ENCODE measurements around the gene DOK1. TPM values are rescaled to one million over a fixed set of nuclear protein-coding genes. Genes with fewer than 3 reads are reported as not detected.

DOK1 gene
- total RNA-seq, 1 donor from 2014 or later: 15.7 TPM

DNA sequence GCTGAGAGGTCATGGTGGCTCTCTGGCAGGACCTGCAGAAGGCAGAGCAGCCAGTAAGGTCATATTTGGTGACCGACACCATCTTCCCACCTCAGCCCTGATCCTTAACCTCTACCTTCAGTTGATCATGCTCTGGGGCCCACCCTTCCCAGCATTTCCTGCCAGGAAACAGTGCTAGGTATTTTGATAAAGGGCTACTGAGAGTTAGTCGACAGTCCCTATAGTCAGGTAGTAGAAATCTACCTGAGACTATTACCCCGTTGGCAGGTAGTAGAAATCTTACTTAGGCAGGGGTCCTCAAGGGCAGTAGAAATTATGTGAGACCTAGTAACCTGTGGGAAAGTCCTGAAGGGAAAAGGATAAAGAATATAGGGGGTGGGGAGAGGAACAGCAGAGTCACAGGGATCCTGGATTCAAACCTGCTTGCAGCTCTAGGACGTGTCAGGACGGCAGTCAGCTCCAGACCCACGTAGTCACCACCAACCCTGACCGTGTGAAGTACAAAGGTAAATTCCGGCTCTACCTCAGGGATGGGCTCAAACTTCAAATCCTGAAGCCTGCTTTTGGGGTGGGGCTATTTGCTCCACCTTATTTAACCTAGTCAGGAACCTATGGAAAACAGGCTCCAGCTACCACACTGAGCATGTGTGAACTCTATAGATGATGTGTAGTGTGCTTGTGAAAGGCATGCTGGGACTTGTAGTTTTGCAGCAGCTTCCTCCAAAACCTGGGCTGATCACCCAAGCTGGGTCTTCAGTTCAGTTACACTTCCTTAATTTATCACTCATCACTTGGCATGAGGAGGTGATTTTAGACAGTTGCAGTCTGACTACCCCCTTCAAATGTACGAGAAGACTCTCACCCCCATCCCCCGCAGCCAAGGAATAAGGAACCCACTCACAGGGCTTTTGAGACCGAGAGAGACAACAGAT lies 28.5 kb upstream of the DOK1 start, which contains the start of gene DQX1:
DQX1 (minus strand) TSS at position 515 of the 932 bp plus-strand sequence; CDS start at position 13, 502 bp downstream.
- DNase-seq (ENCODE audit: low read depth, low spot score): no peak

DNA sequence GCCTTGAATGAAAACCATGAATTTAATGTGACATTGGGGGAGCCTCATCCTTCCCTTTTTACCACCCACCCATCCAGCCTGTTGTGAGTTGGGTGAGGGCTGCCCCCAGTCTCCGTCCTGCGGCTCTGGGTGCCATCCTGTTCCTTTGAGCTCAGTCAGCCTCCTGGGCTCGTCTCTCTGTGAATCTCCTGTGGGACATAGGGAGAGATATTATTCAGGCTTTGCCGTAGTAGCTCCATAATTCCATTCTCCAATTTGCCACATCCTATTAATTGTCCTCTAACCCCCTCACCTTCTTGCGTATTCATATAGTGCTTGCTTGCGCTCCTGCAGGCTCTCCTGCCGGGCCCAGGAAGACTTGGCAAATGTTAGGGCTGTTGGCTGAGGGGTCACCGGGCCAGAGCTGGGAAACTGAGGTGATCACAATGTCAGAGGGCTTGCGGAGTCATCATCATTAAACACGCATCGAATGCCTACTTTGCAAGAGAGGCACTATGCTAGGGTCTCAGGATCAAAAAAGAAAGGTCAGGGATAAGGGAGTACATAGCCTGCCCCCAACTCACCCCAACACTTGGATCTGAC lies 27.8 kb upstream of the DOK1 start:
- DNase-seq (ENCODE audit: low read depth, low spot score): no peak

DNA sequence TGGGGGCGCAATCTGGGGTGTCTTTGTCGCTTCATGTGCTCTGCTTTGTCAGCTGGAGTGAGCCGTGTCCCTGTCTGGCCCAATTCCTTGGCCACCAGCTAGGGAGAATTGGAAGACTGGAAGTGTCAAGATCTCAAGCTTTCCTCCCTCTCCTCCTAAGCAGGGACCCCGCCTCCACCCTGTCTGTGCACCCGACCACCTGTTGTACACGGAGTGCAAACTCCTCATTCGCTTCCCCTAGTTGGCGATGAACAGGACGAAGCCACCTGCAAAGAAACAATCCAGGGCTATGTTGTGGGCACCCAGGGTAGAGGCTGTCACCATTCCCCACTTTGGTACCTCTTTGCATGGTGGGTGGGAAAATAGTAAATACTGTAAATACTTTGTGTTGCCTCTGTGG lies 26.8 kb upstream of the DOK1 start:
- no peak for DNase-seq (ENCODE audit: low read depth, low spot score)

DNA sequence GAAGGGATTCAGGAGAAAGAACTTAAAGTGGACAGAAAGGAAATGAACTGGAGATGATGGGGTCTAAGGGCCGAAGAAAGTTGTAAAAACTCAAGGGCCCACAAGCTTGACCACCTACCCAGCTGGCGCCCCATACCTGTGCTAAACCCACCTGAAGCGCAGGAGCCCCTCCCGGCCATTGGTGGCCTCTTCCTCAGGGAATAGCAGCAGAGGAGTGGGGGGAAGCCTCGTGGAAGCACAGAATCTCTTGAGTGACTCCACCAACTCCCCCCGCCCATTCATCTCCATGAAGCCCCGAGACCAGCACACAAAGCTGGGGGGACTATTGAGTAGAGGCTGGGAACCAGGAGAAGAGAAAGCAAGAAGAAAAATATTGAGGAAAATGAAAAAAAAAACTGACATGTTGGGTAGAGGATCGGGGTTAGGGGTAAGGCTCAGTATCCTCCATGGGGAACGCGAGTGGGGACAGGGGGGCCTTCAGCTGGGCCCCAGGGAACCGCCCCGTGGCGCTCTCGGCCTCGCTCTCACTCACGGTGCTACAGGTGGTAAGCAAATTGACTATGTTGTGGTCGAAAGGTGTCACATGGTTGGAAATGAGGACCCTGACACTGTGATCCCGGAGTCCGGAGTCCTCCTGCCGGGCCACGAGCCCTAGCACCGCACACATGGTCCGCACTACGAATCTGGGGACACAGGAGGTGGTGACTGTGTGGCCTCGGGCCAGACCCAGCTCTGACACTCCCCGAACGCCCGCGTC lies 25.7 kb upstream of the DOK1 start:
- DNase-seq (ENCODE audit: low read depth, low spot score): no peak

DNA sequence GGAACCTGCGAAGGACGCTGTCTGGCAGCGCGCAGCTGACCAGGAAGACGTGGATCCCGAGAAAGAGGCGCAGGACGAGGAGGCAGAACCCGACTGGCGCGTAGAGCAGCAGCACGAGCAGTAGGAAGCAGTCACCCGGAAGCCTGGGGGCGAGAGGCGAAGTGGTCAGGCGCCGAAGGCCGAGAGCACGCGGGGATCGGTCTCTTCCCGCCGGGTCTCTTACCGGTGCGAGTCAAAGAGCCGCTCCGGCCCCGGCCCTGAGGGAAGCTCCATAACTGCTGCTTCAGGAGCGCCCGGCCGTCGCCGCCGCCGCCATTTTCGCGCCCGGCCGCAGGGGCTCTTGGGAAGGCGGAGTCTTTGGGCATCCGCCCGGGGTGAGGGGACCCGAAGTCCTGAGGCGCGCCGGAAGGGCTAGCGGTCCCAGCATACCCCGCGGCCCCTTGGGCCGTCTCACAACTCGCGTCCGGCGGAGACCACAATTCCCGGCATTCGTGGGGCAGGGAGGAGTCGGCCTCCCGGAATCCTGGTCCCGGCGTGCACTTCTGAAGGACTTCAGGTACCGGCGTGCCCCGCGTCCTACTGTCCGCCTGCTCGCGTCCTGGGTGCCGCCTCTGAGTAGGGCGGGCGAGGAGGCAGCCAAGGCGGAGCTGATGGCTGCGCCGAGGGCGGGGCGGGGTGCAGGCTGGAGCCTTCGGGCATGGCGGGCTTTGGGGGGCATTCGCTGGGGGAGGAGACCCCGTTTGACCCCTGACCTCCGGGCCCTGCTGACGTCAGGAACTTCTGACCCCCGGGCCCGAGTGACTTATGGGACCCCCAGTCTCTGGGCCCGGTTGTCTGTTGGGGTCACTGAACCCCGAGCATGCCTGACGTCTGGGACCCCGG lies 24.9 kb upstream of the DOK1 start, which contains the start of the genes AUP1 and HTRA2:
AUP1 (minus strand) TSS at position 350 of the 882 bp plus-strand sequence; CDS start at position 273, 77 bp downstream.
HTRA2 (plus strand) TSS at position 577 of the 882 bp plus-strand sequence; CDS start at position 651, 74 bp downstream.
- peak; percentile 91 for DNase-seq (ENCODE audit: low read depth, low spot score)

DNA sequence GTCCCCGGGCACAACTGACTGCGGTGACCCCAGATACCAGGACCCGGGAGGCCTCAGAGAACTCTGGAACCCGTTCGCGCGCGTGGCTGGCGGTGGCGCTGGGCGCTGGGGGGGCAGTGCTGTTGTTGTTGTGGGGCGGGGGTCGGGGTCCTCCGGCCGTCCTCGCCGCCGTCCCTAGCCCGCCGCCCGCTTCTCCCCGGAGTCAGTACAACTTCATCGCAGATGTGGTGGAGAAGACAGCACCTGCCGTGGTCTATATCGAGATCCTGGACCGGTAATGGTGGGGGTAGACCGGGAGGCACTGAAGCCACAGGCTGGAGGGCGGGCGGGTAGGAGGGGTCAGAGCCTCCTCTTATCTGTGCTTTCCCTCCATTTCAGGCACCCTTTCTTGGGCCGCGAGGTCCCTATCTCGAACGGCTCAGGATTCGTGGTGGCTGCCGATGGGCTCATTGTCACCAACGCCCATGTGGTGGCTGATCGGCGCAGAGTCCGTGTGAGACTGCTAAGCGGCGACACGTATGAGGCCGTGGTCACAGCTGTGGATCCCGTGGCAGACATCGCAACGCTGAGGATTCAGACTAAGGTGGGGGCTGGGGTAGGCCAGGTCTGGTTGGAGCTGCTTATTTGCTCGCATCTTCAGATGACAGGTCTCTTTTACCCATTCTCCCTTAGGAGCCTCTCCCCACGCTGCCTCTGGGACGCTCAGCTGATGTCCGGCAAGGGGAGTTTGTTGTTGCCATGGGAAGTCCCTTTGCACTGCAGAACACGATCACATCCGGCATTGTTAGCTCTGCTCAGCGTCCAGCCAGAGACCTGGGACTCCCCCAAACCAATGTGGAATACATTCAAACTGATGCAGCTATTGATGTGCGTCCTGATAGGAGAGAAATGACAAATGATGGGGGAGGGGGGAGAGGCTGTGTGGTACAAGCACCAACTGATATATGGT lies 24.0 kb upstream of the DOK1 start:
- no peak for DNase-seq (ENCODE audit: low read depth, low spot score)

DNA sequence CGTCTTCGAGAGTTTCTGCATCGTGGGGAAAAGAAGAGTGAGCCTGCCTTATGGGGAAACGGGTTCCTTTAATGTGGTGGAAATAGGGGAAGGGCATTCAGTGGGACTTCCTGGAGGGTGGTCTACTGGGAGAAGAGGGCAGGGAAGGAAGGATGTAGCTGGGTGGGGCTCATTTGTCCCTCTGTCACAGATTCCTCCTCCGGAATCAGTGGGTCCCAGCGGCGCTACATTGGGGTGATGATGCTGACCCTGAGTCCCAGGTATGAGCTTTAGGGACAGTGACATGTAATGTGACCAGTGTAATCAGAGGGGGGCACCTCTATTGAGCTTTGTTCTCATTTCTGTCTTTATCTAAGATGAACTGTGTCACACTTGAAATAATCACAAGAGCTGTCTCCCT lies 22.9 kb upstream of the DOK1 start:
- no peak for DNase-seq (ENCODE audit: low read depth, low spot score)

DNA sequence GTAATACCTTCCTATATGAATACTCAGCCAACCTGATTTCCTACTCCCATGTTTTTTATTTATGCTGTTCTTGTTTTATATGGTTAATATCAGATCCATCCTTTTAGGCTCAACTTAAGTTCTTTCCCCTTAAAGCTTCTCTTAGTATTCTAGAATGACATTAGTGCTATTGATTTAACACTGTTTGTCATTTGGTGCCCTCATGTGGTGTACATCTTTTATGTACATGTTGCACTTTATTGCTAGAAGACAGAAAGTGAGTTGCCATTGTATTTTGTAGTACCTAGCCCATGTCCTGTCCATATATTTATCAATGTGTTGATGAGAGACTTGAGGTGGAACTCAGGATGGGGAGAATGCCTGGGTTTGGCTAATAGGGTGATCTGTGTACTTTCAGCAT lies 22.3 kb upstream of the DOK1 start:
- no peak for DNase-seq (ENCODE audit: low read depth, low spot score)

DNA sequence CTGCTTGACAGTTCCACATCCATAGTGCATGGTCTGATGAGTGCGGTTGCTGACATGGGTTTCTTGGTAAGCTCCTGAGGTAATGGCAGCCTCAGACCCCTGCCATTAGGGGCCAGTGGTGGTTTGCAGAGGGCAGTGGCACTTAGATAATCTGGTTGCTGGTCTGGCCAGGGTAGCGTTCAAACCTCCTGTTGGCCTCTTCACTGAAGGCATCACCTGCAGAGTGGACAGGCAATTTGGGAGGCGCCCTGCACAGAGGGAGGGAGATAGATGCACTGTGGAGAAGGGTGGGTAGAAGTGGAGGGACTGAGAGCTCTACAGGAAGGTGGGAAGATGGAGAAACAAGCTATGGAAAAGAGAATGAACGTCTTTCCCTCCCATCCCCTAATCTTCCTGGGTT lies 21.1 kb upstream of the DOK1 start:
- DNase-seq (ENCODE audit: low read depth, low spot score): no peak

DNA sequence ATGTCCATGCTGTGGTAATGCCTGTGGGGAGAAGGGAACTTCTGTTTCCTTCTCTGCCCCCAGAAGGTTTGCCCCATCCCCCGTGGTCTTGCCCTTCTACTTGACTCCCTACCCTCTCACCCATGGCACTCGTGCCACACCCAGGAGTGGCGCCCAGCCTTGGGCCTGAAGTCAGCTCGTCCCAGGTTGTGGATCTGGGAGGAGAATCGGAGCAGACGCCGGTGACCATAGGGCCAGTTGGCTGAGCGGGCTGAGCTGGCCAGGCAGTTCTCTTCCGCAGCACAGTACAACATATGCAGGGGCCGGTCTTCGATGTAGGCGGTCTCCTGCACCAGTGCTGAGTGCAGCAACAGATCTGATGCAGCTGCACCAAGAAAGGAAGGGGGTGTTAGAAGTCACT lies 20.1 kb upstream of the DOK1 start:
- DNase-seq (ENCODE audit: low read depth, low spot score): no peak

DNA sequence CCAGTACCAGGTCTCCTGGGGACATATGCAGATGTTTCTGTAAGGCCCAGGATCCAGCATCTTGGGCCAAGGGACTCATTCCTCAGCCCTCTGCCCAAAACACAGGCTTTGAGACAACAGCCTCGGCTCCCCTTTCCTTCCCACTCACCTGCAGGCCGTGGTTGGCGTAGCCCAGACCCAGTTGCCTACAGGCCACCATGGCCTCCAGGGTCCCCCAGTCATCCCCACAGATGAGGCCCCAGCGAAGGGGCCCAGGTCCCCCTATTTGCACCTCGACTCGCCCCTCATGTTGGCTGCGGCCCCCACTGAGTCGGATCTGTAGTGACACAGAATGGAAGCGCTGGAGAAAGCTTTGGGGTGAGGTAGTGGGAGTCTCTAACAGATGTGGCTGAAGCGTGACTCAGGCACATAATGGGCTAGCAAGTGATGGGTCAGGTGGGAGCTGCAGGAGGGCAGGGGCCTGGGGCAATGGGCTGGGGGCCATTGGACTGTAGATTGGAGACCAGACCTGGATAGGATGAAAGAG lies 19.0 kb upstream of the DOK1 start:
- DNase-seq (ENCODE audit: low read depth, low spot score): no peak

DNA sequence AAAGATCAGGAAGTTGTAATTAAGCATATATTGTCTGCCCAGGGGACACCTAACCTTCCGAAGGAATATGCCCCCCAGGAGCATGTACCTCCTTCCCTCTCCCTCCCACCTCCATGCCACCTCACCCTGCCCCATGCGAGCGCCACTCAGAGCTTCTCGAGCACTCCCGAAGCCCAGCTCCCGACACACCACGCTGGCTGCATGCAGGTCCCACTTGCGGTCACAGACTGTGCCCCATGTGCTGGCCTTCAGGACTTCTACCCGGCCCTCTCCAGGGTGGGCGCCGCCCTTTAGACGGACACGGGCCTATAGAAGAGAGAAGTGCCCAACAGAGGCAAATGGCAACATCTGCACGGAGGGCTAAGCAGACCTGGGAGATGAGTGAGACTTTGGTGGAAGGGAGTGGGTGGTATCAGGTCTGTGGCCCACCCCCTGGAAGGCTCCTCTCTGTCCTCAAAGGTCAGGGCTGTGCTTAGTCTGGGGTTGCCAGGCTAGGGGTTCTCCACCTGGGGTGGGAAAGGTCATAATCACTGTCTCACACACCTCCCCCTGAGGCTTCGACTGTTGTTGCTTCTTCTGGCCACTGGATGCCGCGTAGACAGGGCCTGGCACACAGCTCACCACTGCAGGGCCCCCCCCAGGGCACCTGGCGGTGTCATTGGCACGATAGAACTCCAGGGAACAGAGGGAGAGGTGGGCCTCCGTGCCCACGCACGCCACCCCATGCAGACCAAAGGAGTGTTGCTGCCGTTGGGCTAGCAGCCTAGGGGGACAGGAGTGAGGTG lies 18.2 kb upstream of the DOK1 start:
- DNase-seq (ENCODE audit: low read depth, low spot score): no peak

DNA sequence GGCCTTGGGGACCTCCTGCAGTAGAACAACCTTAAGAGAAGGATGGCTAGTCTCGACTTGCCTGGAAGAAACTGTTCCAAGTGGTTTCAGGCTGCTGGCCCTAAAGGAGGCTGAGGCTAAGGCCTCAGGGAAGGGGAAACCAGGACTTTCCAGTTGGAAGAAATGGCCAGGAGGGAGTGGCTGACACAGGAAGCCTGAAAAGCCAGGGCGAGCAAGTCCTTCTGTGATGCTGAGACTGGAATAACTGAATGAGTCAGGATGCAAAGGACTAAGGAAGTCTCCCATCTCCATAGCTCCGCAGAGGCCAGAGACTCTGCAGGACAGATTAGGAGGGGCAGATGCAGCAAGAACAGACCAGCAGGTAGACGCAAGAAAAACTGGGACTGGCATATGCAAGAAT lies 17.4 kb upstream of the DOK1 start:
- DNase-seq (ENCODE audit: low read depth, low spot score): no peak

DNA sequence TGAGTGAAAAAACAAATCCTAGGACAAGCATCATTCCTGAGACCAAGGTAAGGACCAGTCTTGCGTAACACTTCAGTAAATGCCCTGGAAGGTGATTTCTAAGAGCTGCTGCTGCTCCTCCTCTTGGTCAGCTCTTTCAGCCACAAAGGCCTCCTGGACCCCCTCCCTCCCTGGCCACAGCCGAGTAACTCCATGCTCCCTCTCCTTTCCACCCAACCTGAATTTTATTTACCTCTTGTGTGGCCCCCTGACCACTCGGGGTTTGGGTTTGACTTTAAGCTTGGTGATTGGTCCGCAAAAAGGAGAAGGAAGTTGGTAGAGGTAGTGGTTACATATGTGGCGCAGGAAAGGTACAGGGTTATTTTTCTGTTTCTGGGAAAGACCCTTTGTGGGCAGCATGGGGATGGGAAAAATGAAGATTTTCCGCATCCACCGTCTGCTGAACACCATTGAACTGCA lies 15.6 kb upstream of the DOK1 start:
- DNase-seq (ENCODE audit: low read depth, low spot score): no peak

DNA sequence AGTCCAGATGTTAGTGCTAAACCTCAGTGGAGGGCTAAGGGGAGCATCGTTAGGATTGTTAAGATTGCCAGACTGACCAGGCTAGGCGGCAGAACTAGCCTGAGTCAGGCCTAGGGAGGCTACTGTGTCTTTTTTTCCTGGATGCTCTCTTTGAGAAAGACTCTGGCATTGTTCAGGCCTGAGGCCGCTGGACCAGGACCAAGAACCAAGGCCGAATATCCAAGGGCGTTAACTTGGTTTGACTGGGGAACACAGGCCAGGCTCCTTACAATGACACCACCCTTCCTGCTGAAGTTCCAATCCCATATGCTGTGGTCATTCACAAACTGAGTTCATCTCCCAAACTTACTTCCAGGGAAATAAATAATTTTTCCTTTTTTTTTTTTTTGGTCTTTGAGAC lies 14.2 kb upstream of the DOK1 start:
- DNase-seq (ENCODE audit: low read depth, low spot score): no peak

DNA sequence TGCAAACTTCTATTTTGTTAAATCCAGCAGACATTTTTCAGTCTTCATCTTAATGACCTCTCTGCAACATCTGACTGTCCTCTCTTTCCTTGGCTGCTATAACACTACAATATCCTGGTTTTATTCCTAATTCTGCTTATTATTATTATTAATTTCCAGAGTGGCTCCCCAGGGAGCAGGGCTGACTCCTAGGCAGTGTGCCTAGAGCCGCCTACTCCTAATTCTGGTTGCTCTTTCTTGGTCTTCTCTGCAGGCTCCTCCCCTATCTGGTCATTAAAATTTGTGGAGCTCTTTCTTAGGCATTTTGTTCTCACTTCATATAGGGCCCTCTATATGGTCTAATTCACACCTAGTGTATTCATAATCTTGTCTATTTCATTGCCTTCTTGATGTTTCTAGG lies 11.5 kb upstream of the DOK1 start:
- no peak for DNase-seq (ENCODE audit: low read depth, low spot score)

DNA sequence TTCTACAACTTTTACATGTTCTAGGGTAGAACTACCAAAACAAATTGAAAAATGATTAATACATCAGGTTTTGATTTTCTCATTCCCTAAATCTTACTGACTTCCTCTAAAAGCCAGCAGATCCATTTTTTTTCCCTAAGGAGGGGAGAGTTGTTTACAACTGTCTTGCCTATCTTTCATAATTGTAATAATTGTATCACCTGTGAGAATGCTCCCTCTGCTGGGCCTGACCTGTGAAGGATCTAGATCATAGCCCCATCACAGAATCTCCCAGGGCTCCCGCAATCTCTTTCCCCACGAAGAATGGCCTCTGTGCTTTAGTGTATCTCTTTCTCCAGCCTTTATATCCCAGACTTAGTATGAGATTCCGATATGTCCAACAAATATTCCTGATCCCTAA lies 9.9 kb upstream of the DOK1 start:
- no peak for DNase-seq (ENCODE audit: low read depth, low spot score)

DNA sequence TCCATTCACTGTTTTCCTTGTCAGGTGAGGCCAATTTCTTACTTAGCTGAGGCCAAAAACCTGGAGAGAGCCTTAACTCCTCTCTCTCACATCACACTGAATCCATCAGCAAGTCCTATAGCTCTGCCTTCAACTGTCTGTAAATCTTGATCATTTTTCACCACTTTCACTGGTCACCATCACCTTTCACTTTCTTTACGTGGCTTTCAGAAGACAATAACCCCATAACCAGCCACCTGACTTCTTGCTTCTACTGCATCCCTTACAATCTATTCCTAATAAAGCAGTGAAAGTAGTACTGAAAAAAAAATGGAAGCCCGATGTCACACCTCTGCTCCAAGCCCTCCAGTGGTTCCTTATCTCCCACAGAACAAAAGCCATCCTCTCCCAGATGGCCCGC lies 8.5 kb upstream of the DOK1 start:
- DNase-seq (ENCODE audit: low read depth, low spot score): no peak

All from pulmonary artery endothelial cell (primary cell).